ENCODE measurements around the gene KLHL22.
"Not testable (repeated sequence)": the region's sequence is repeated elsewhere in the genome, so short reads cannot be mapped to it uniquely, and the experiment has no call there.

KLHL22 gene

GRCh38 chr22:20494978-20495860 is at the start of gene KLHL22:
KLHL22 (minus strand) TSS chr22:20495795; CDS start chr22:20489211, 6,584 bp downstream.
- peak; percentile 17 for DNase-seq

- not testable (repeated sequence) for DNase-seq
Measured at GRCh38 chr22:20545318-20545634, 49.7 kb upstream of the KLHL22 start.

GRCh38 chr22:20542736-20543135 is 47.1 kb upstream of the KLHL22 start:
- no peak for DNase-seq

GRCh38 chr22:20542055-20542454 is 46.5 kb upstream of the KLHL22 start:
- DNase-seq = no peak

- DNase-seq = not testable (repeated sequence)
Measured at GRCh38 chr22:20538875-20539274, 43.3 kb upstream of the KLHL22 start.

- no peak for DNase-seq
Measured at GRCh38 chr22:20537983-20538382, 42.4 kb upstream of the KLHL22 start.

GRCh38 chr22:20537325-20537756 is 41.7 kb upstream of the KLHL22 start:
- no peak for DNase-seq

- DNase-seq = no peak
Measured at GRCh38 chr22:20536590-20537324, 41.2 kb upstream of the KLHL22 start.

- no peak for DNase-seq
Measured at GRCh38 chr22:20533879-20534265, 38.3 kb upstream of the KLHL22 start.

GRCh38 chr22:20533095-20533878 is 37.7 kb upstream of the KLHL22 start:
- DNase-seq = no peak

GRCh38 chr22:20532256-20532993 is 36.8 kb upstream of the KLHL22 start:
- DNase-seq = no peak

- DNase-seq = no peak
Measured at GRCh38 chr22:20531404-20532201, 36.0 kb upstream of the KLHL22 start.

- no peak for DNase-seq
Measured at GRCh38 chr22:20531154-20531403, 35.5 kb upstream of the KLHL22 start.

GRCh38 chr22:20530368-20531153 is 35.0 kb upstream of the KLHL22 start:
- no peak for DNase-seq

GRCh38 chr22:20528405-20528978 is 32.9 kb upstream of the KLHL22 start:
- DNase-seq = no peak

- DNase-seq = no peak
Measured at GRCh38 chr22:20526628-20527355, 31.2 kb upstream of the KLHL22 start.

- no peak for DNase-seq
Measured at GRCh38 chr22:20526305-20526627, 30.7 kb upstream of the KLHL22 start.

- DNase-seq = no peak
Measured at GRCh38 chr22:20525048-20525447, 29.5 kb upstream of the KLHL22 start.

GRCh38 chr22:20524004-20524481 is 28.4 kb upstream of the KLHL22 start:
- DNase-seq = no peak

Measured in CD4-positive, alpha-beta T cell treated with Interleukin-15 for 1 hour (primary cell).